Hepatocyte (in vitro differentiated cells): Measurements from ENCODE around the gene UBE2L5. TPM values are rescaled to one million over a fixed set of nuclear protein-coding genes. Genes with fewer than 3 reads are reported as not detected.

ENCODE experiments used
- DNase-seq: peaks from one replicate; pipeline ENCODE4 v3.0.0-alpha.2; 2016; ENCODE audit warnings: low spot score
- H2AFZ ChIP-seq: fragments of 200-600 bp; sonication (generic); 2 replicates; pipeline ENCODE4 v1.6.0; 2016; ENCODE audit warnings: antibody characterized with exemption, mild to moderate bottlenecking
- H3K27ac ChIP-seq: fragments of 200-600 bp; sonication (generic); 2 replicates; pipeline ENCODE4 v1.5.1; 2016; ENCODE audit warnings: mild to moderate bottlenecking
- H3K27me3 ChIP-seq: fragments of 200-600 bp; sonication (generic); 2 replicates; pipeline ENCODE4 v1.6.1; 2016
- H3K36me3 ChIP-seq: fragments of 200-600 bp; sonication (generic); replicated peaks from 2 replicates; pipeline ENCODE4 v1.5.1; 2016; ENCODE audit warnings: low read depth; ENCODE audit not compliant: insufficient read depth
- H3K4me1 ChIP-seq: fragments of 200-600 bp; sonication (generic); 2 replicates; pipeline ENCODE4 v1.5.1; 2016; ENCODE audit warnings: mild to moderate bottlenecking, moderate library complexity; ENCODE audit not compliant: insufficient read depth
- H3K4me2 ChIP-seq: fragments of 200-600 bp; sonication (generic); 2 replicates; pipeline ENCODE4 v1.6.0; 2016
- H3K4me3 ChIP-seq: fragments of 200-600 bp; sonication (generic); 2 replicates; pipeline ENCODE4 v1.5.1; 2016; ENCODE audit warnings: mild to moderate bottlenecking
- H3K79me2 ChIP-seq: fragments of 200-600 bp; sonication (generic); 2 replicates; pipeline ENCODE4 v1.6.0; 2017; ENCODE audit warnings: mild to moderate bottlenecking
- H3K9me2 ChIP-seq: fragments of 200-600 bp; sonication (generic); replicated peaks from 2 replicates; pipeline ENCODE4 v1.6.0; 2017; ENCODE audit warnings: mild to moderate bottlenecking; ENCODE audit not compliant: insufficient read depth
- H3K9me3 ChIP-seq: fragments of 200-600 bp; sonication (generic); 2 replicates; pipeline ENCODE4 v1.5.1; 2016; ENCODE audit warnings: low read depth, mild to moderate bottlenecking
- H4K20me1 ChIP-seq: fragments of 200-600 bp; sonication (generic); 2 replicates; pipeline ENCODE4 v1.6.0; 2016; ENCODE audit warnings: mild to moderate bottlenecking; ENCODE audit not compliant: insufficient read depth, poor library complexity, severe bottlenecking
- CTCF ChIP-seq: fragments of 200-600 bp; sonication (generic); IDR thresholded peaks from 2 replicates; pipeline ENCODE4 v1.5.1; 2016; ENCODE audit warnings: antibody characterized with exemption, mild to moderate bottlenecking; ENCODE audit not compliant: poor library complexity
- EZH2 ChIP-seq: fragments of 200-600 bp; sonication (generic); IDR thresholded peaks from 2 replicates; pipeline ENCODE4 v1.6.1; 2016; ENCODE audit warnings: antibody characterized with exemption, mild to moderate bottlenecking, borderline replicate concordance
- EZH2phosphoT487 ChIP-seq: fragments of 200-600 bp; sonication (generic); IDR thresholded peaks from one replicate; pipeline ENCODE4 v1.6.1; 2018; ENCODE audit warnings: antibody characterized with exemption, mild to moderate bottlenecking, low read depth, moderate library complexity; ENCODE audit not compliant: unreplicated experiment, severe bottlenecking
- WGBS: methylation state at CpG from one replicate; pipeline ENCODE4 v1.1.6; 2016; ENCODE audit warnings: low lambda C conversion rate; ENCODE audit errors: missing lambda C conversion rate; 5-methylcytosine and 5-hydroxymethylcytosine counted together
- polyA plus RNA-seq: library from polyadenylated mRNA; unstranded; fragments of >200 nt; fragmentation: Nextera tagmentation; extraction: Ambion mirVana; gene quantifications from 2 replicates; pipeline ENCODE4 v1.2.1, GENCODE V29; 2016
- total RNA-seq: library from RNA; depleted of rRNA; stranded (reverse); fragments of >200 nt; gene quantifications from 2 replicates; pipeline ENCODE4 v1.2.3, GENCODE V29; 2014

The UBE2L5 gene
- total and polyA plus RNA-seq, 2 experiments from 2014 or later: not detected

DNA sequence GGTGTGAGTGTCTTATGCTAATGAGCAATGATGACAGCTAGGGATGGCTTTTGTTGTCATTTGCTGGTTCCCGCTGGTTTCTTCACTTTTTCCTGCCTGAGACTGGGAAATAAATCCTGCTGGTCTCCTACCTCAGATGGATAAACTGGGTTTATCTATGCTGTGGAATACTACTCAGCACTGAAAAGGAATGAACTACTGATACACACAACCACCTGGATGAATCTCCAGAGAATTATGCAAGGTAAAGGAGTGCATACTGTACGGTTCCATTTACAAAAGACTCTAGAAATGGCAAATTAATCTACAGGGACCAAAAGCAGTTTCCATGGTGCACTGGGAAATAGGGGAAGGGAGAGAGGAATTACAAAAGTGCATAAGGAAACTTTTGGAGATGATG is 41.2 kb upstream of the UBE2L5 start:
- Histone ChIP-seq H3K27ac (no peak overlapping the region), H3K9me2 (no peaks in the 10 kb centered on the region), H3K4me2 (no peak overlapping the region), H3K36me3 (no peaks in the 10 kb centered on the region), H2AFZ (no peak overlapping the region), H4K20me1 (no peaks in the 10 kb centered on the region), H3K9me3 (no peaks in the 10 kb centered on the region), H3K4me3 (no peak overlapping the region), H3K27me3 (no peaks in the 10 kb centered on the region), H3K4me1 (no peaks in the 10 kb centered on the region), H3K79me2 (no peaks in the 10 kb centered on the region)
- no peak for DNase-seq
- TF ChIP-seq EZH2 (no peak), EZH2phosphoT487 (no peak), CTCF (no peak)
- 86% methylated on average over 2 of the region's 2 CpGs for WGBS

DNA sequence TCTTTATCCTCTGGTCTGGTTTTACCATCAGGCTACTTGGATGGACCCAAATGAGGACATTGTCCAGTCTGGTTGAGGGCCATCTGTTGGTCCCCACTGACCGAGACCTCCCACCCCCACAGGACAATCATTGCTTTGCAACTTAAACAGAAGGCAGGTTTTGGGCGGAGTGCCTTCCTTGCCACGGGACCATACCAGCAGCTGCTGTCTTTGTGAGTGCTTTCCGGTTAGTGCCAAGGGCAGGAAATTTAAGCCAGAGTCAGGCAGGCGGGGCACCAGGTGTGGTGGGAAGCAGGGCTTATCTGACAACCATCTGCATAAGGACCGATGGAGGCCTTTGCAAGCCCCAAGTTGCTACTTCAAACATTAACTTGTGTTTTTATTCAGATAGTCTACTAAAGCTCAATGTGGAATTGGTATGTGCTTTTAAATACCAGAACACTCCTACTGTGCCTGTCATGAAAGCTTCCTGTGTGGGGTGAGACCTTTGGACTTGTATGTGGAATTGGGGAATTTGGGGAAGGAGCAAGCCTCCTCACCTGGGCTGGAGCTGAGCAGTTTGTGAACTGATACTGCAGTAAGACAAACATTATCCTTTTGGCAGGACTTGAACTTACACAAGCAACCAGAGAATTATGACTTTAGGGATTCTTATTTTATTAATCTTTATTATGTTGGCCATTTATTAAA is 39.3 kb upstream of the UBE2L5 start:
- DNase-seq: no peak
- Histone ChIP-seq H3K27ac (no peak overlapping the region), H3K36me3 (no peaks in the 10 kb centered on the region), H3K27me3 (no peaks in the 10 kb centered on the region), H3K9me2 (no peaks in the 10 kb centered on the region), H4K20me1 (no peaks in the 10 kb centered on the region), H3K9me3 (no peaks in the 10 kb centered on the region), H3K4me2 (no peak overlapping the region), H3K79me2 (no peaks in the 10 kb centered on the region), H3K4me1 (peaks cover under 1% of the 10 kb centered on the region), H3K4me3 (no peak overlapping the region), H2AFZ (no peak overlapping the region)
- no peak for TF ChIP-seq CTCF
- no peak for TF ChIP-seq EZH2phosphoT487
- no peak for TF ChIP-seq EZH2
- WGBS: 81% methylated on average over 6 of the region's 6 CpGs

GRCh38 chr13:30388406-30389283 is 33.6 kb upstream of the UBE2L5 start:
- Histone ChIP-seq H3K9me3 (no peaks in the 10 kb centered on the region), H3K4me3 (no peak overlapping the region), H3K79me2 (no peaks in the 10 kb centered on the region), H3K27me3 (no peaks in the 10 kb centered on the region), H3K4me1 (peaks cover 16% of the 10 kb centered on the region), H3K4me2 (peak overlapping the region; percentile 64), H4K20me1 (no peaks in the 10 kb centered on the region), H2AFZ (peak overlapping the region; percentile 43), H3K9me2 (no peaks in the 10 kb centered on the region), H3K27ac (peak overlapping the region; percentile 76), H3K36me3 (no peaks in the 10 kb centered on the region)
- 49% methylated on average over 15 of the region's 15 CpGs for WGBS
- DNase-seq: no peak
- no peak for TF ChIP-seq EZH2
- TF ChIP-seq EZH2phosphoT487: no peak
- no peak for TF ChIP-seq CTCF
